Activated CD4-positive, alpha-beta T cell treated with anti-CD3 and anti-CD28 coated beads, Interleukin-2, Interleukin-6, amounts not matched to agents 100 ng/mL and 50 ng/mL, durations not matched to agents 16 hours and 8 hours (primary cell): Measurements from ENCODE around the gene TWIST2.

ENCODE experiments used
- DNase-seq: peaks from one replicate; pipeline ENCODE4 v3.0.0-alpha.2; 2020

The TWIST2 gene

DNA sequence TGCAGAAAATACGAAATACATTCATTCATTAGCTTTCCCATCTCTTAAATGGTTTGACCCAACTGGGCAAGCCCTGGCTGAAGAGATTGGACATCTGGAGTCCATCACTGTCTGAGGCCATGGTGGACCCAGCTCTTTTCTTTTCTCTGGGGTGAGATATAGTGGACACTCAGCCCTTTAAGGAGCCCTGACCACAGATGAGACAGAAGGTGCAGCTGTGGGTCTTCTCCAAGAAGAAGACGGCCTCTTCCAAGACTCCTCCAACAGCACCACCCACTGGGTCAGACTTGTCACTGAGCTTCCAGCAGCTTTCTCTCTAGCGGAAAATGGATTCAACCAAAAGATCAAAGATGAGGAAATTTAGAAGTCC lies 27.2 kb downstream of the TWIST2 start:
- DNase-seq: no peak

GRCh38 chr2:238875471-238876231 lies 27.8 kb downstream of the TWIST2 start:
- no peak for DNase-seq

- DNase-seq: no peak
Observed at GRCh38 chr2:238876232-238876630, 28.3 kb downstream of the TWIST2 start.

- DNase-seq: no peak
Observed at GRCh38 chr2:238878051-238878735, 30.3 kb downstream of the TWIST2 start.

DNA sequence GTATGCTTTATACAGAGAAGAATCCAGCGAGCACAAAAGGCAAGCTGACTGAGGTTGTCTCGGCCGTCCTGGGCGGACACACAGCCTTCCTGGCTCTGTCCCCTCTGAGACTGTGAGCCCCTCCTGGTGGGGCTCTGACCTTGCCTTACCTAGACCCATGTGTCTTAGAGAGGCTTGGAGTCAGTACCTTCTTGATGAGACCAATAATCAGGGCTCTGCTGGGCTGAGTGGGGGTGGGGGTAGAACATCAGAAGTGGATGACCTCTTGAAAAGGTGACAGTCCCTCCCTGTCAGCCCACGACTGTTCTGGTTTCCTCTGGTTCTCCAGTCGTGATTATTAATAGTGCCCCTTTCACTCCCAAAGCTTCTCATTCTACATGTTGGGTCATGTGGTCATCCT lies 31.2 kb downstream of the TWIST2 start:
- no peak for DNase-seq

DNA sequence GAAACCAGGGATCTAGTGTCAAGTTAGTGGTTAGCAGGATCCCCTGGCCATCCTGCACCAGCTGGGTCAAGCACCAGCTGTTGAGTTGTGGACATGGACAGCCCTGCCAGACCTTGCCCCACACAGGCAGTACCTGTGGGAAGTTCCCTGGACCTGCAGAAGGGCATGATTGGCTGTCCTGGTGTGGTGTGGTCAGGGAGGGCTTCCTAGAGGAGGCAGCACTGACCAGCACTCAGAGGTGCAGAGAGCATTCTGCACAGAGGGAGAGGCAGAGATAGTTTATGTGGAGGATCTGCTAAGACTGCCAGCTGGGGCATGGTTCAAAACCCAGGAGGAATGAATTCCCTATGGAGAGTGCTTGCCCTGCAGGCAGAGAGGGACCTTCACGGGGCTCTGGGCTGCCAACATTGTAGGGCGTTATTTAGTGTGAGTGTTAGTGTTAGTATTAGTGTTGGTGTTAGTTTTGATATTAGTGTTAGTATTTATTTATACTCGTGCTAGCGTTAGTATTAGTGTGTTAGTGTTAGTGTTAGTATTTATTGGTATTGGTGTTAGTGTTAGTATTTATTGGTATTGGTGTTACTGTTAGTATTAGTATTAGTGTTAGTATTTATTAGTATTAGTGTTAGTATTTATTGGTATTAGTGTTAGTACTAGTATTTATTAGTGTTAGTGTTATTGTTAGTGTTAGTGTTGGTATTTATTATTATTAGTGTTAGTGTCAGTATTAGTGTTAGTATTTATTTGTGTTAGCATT lies 31.9 kb downstream of the TWIST2 start:
- peak; percentile 16 for DNase-seq

DNA sequence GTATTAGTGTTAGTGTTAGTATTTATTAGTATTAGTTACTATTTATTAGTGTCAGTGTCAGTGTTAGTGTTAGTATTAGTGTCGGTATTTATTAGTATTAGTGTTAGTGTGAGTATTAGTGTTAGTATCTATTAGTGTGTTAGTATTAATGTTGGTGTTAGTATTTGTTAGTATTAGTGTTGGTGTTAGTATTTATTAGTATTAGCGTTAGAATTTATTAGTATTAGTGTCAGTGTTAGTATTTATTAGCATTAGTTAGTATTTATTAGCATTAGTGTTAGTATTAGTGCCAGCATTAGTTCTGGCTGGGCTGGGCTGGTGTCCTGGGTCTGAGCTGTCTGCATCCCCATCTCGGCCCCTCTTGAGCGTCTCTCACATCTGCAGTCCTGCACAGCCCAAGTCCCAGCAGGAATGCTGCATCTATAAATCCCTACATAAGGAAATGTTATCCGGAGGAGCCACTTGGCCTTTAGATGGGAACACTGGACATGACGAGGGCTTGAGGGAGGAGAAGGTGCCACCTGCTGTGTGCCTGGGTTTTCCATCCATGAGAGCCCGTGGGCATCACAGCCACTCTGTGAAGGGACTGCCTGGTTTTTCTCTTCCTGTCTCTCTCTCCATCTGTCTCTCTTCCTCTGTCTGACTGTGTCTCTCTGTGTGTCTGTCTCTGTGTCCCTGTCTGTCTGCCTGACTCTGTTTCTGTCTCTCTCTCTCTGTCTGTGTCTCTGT lies 33.6 kb downstream of the TWIST2 start:
- peak; percentile 11 for DNase-seq

DNA sequence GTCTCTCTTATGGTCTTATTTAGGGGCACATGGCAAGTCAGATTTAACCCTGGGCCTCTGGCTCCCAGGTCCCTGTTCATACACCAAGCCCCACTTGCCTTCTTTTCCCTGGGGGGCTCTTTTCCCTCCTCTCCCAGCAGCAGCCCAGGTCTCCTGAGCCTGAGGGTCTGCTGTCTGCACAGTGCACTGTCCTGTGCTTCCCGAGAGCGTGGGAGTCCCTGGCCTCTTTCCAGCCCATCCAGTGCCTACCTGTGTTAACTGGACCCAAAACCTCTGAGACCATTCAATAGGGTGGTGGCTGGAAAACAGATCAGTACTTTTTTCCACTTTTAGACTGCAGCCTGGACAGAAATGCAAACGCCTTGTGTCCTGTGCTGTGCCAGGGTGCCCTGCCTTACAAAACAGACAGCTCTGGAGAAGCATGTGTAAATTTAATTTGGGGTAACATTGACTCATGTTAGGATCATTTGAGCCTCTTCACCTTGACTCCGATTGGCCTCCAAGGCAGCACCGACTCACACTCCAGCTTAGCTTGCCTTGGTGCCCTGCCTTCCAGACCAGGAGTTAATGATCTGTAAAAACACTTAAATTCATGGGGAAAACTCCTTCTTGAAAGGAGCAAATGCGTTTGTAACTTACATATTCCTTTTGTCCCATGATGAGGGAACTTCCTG lies 34.3 kb downstream of the TWIST2 start:
- DNase-seq: no peak

- no peak for DNase-seq
Observed at GRCh38 chr2:238883421-238883901, 35.6 kb downstream of the TWIST2 start.

GRCh38 chr2:238884122-238884811 lies 36.4 kb downstream of the TWIST2 start:
- DNase-seq: no peak

- DNase-seq: no peak
Observed at GRCh38 chr2:238884812-238885408, 37.0 kb downstream of the TWIST2 start.

GRCh38 chr2:238886453-238887094 lies 38.7 kb downstream of the TWIST2 start:
- no peak for DNase-seq

GRCh38 chr2:238887616-238888015 lies 39.7 kb downstream of the TWIST2 start:
- DNase-seq: no peak

- no peak for DNase-seq
Observed at GRCh38 chr2:238888781-238889180, 40.9 kb downstream of the TWIST2 start.

DNA sequence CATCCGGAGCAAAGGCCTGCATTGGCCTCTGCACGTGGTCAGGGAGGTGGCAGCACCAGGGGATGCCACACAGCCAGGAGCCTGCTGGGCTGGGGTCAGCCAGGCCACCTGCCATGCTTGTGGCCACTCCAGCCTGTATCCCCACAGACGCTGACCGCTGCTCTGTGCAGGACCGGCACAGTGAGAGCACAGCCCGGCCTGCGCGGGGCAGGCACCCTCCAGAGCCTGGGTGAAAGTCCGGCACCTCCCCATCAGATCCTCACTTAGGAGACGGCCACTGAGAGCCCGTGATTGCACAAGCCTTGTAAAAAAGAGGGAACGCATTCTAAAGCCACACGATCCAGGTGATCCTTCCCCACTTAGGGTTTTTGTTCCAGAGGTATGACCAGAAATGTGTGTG lies 42.2 kb downstream of the TWIST2 start:
- no peak for DNase-seq

- DNase-seq: no peak
Observed at GRCh38 chr2:238890618-238891456, 43.0 kb downstream of the TWIST2 start.

DNA sequence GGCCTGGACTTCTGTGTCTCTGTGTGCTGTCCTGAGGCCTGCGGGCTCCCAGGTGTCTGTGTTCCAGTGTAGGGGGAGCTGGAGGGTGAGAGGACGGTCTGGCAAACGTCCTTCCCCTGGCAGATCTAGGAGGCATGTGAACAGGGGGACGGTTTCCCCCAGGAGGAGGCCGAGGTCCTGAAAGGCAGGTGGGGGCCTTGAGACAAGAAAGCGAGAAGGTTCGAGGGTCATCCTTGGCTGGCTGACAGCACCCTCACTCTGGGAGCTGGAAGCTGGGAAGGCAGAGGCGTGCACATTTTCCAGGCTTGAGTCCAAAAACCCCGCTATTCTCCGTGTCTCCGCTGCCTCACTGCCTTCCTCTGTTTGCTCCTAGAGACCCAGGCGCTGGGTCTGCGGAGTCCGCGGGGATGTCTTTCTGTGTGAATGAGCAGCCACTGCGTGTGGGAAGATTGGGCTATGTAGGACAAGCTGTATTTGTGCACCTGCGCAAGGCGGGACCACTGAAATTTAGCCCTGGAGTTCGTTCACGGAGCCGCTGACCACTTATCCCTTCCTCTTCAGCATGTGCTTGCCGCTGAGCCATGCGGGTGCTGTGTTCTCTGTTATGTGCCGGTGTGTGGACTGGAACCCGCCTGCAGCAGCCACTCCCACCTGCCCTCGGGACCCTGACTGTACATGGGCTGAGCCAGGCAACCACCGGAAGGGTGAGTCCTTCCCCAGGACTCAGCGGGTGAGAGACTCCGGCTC lies 43.7 kb downstream of the TWIST2 start:
- DNase-seq: no peak

DNA sequence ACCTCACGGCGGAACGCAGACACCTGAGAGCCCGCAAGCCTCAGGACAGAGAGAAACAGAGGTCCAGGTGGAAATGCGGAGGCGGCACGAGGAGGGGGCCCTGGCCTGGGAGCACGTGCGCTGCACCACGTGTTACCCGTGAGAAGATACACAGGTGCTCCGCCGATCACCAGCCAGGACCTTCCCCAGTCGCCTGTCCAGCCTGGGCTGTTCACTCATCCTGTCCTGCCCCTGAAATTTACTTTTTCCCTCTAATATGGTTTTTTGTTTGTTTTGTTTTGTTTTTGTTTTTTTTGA lies 44.3 kb downstream of the TWIST2 start:
- DNase-seq: no peak

DNA sequence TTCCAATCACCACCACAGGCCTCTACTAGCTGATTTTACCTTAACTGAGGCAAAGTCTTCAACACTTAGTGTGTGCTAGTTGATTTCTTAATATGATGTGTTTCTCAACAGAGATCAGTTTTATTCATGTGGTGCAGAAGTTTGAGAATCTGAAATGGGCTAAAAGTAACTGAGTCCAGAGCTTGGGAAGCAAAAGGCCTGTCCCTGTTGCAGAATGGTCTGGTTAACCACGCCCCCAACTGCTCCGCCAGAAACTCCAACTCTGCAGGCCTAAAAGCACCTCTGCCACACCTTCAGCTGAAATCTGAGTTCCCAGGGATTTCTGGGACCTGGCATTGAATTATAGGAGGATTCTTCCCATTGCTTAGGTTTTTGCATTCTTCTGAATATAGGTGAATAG lies 44.9 kb downstream of the TWIST2 start:
- no peak for DNase-seq
